Activated CD8-positive, alpha-beta memory T cell treated with anti-CD3 and anti-CD28 coated beads for 4 hours (primary cell): Measurements from ENCODE around the gene ENTHD1.
"Not testable (repeated sequence)": the region's sequence is repeated elsewhere in the genome, so short reads cannot be mapped to it uniquely, and the experiment has no call there.

Source experiments
- DNase-seq, 2 donors: peaks; one replicate each; pipeline ENCODE4 v3.0.0-alpha.2; 2020; ENCODE audit warnings: low read depth in 2 of 2

Gene ENTHD1

DNA sequence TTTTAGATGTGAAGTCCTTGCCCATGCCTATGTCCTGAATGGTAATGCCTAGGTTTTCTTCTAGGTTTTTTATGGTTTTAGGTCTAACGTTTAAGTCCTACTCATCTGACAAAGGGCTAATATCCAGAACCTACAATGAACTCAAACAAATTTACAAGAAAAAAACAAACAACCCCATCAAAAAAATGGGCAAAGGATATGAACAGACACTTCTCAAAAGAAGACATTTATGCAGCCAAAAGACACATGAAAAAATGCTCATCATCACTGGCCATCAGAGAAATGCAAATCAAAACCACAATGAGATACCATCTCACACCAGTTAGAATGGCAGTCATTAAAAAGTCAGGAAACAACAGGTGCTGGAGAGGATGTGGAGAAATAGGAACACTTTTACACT is 47.0 kb downstream of the ENTHD1 start:
- DNase-seq: not testable (repeated sequence)

DNA sequence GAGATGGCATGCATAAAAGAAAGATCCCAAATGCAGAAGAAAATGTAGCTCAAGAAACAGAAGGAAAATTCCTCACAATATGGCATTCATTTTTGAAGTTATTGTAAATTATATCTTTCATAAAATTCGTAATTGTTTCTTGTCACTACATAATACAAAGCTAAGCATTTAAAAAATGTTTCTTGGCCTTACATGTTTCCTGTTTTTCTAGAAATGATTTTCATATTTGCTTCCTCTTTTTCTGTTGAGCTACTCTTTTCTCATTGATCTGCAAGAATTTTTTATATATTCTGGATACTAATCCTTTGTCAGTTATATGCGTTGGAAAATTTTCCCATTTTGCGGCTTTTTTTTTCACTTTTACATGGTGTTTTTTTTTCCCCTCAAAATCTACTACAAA is 48.0 kb downstream of the ENTHD1 start:
- DNase-seq: no peak

DNA sequence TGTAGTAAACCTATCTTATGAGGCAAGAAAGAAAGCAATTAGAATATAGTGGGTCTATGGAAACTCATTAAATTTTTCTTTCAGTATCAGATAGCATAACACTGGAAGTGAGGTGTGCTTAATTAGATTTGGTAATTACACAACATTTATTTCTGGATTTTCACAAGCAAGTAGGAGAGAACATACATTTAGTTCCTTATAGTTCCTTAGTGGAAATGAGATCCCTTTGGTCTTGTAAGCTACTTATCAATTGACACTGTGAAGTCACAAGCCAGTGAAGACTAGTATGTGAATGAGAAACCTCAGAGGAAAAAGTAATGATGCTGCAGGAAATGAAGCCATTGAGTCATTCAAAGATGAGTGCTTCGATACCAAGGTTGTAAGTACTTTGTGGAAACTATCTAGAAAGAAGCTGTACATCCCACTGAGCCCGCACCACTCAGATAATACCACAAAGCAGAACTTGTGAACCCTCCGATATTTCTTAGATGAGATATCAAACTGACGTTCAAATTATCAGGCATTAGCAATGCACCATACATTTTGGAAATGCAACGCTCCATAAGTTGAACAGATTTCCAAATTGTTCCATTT is 53.5 kb downstream of the ENTHD1 start:
- DNase-seq: peak in 1 of 2 donors; percentile 18

DNA sequence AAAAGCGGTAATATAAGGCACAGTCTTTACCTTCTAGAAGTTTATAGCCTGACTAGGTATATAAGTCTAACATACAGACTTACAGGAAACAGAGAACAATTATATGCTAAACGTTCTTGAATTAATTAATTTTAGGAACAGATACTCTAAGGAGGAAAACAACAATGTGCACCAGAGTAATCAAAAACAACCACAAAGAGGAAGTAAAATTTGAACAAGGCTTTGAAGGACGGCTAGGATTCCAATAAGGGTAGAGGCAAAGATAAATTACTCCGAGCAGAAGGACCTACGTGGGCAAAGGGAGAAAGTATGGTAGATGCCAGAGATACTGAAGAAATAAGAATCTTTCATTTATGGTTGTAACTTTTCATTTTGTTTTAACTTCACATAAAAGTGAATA is 54.4 kb downstream of the ENTHD1 start:
- DNase-seq: no peak

DNA sequence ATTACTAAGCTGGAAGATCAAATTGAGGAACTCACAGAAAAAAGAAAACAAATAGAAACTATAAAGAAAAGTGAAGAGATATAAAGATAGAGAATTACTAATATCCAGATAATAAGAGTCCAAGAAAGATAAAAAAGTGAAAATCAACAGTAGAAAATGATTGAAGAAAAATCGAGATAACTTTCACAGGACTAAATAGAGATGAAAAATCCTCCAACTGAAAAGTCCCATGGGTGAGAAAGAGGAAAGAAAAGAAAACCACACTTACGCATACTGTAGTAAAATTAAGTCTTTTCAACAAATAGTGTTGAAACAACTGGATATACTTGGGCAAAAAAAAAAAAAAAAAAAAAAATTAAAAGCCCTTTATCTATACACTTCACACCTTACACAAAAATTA is 60.0 kb downstream of the ENTHD1 start:
- no peak for DNase-seq

DNA sequence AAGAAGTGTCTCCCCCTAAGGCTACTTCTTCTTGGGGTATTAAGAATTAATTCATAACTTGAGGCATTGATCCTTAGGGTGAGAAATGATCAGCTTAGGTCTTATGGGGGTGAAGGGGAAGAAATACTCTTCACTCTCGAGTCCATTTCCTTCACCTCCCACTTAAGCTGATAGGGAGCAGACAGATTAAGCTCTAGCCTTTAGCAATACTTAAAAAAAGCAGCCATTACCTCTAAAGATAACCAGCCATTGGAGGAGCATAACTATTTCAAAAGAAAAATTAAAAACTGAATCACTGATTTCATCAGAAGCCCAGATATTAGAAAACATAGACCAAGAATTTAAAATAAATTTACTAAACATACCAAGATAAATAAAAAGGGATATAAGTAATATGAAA is 60.5 kb downstream of the ENTHD1 start:
- DNase-seq: no peak

DNA sequence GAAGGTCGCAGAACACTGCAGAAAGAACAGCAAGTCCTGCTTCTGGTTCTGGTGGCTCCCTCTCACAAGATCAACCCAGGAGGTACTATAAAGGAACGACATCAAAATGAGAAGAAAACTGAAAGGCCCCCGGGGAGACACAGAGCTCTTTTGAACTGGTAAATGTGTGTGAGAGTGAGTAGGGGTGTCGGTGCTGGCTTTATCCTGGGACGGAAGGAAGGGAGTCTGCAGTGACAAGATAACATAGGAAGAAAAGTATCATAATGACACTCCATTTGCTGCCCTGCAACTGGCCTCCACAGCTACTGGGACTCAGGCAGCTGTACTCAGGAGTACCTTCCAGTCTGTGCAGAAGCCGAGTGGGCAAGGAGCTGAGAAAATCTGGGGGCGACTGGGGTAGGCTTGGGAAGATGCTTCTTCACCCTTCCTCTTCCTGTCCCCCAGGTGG is 60.9 kb downstream of the ENTHD1 start:
- no peak for DNase-seq

DNA sequence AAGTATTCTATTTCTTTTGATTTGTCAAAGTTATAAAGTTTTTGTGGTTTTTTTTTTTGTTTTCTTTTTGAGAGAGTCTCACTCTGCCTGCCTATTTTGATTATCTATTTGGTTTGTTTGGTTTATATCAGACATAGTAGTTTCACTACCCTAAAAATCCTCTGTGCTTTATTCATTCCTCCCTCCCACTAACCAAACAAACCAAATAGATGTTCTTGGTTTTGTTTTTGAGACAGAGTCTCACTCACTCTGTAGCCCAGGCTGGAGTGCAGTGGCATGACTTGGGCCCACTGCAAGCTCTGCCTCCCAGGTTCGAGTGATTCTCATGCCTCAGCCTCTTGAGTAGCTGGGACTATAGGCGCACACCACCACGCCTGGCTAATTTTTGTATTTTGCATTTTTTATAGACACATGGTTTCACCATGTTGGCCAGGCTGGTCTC is 67.9 kb downstream of the ENTHD1 start:
- no peak for DNase-seq

DNA sequence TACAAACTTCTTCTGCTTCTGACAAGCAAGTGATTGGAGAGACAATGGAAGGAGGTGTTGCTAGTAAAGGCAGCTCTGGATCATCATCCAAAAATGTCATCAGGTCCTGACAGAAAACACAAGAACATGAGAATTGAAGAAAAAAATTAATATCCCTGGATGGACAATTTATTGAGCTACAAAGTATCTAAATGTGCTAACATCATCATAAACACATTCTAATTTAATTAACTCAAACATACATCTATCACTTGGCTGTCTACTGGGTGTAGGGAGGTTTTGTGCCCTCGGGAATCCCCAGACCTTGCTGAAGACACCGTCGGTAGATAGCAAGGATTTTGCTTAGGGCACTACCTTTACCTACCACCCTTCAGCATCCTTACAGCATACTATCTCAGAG is 72.6 kb downstream of the ENTHD1 start:
- DNase-seq: no peak

DNA sequence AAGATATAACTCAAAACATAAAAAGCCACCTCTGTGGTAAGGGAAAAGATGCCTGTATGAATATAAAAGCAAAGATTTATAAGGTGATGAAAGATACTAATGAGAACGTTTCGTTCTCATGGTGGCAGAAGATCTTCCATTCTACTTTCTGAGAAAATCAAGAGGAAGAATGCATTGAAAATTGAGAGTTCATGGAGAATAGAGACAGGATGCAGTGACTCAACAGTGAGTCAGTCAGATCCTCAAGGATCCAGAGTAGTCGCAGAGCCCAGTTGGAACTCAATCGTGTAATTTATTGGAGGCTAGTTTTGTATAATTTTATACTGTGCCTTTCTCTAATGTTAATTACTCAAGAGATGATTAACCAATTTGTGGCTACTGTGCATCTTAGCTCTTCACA is 73.3 kb downstream of the ENTHD1 start:
- DNase-seq: no peak

DNA sequence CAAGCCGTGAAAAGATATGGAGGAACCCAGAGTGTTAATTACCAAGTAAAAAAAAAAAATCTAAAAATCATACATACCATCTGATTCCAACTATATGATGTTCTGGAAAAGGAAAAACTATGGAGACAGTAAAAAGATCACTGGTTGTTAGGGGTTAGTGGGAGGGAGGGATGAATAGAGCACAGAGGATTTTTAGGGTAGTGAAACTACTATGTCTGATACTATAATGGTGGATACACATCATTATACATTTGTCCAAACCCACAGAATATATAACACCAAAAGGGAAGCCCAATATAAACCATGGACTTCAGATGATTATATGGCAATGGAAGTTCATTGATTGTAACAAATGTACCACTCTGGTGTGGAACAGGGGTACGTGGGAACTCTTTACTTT is 74.1 kb downstream of the ENTHD1 start:
- DNase-seq: no peak

DNA sequence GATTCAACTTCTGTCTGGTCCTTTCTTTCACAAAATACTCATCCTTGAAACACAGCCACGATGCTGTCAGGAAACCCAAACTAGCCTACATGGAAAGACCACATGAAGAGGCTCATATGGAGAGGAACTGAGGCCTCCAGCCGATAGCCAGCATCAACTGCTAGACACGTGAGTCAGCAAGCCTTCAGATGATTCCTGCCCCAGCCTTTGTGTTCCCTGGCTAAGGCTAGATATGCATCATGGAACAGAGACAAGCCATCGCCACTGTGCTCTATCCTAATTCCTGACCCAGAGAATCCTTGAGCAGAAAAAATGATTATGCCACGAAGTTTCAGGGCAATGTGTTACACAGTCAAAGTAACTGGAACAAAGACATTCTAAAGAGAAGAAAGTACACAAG is 75.5 kb downstream of the ENTHD1 start:
- DNase-seq: no peak

DNA sequence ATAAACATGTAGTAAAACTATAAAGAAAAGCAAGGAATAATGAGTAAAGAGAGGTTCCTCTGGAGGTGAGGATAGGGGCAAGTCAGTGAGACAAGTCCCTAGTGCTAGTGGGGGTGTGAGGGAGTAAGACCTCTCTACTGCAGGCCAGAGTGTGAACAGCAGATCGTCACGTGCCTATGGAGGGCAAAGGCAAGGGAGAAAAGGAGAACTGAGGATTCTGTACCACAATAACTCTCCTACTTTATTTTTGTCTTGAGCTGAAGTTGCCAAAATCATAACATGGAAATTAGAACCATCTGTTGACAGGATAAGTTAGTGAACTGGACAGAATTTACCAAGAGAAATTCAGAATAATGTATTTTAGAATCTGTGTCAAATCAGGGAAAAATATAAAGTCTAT is 77.6 kb downstream of the ENTHD1 start:
- DNase-seq: no peak

DNA sequence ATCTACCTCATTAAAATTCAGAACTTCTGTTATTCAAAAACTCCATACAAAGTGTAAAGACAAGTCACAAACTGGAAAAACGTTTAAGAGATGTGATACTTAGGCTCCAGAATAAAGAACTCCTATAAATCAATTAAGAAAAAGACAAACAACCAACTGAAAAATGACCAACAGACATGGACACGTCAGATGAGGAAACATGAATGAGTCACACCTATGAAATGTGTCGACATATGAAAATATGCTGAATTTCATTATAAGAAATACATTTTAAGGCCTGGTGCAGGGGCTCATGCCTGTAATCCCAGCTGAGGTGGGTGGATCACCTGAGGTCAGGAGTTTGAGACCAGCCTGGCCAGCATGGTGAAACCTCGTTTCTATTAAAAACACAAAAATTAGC is 78.7 kb downstream of the ENTHD1 start:
- DNase-seq: no peak

DNA sequence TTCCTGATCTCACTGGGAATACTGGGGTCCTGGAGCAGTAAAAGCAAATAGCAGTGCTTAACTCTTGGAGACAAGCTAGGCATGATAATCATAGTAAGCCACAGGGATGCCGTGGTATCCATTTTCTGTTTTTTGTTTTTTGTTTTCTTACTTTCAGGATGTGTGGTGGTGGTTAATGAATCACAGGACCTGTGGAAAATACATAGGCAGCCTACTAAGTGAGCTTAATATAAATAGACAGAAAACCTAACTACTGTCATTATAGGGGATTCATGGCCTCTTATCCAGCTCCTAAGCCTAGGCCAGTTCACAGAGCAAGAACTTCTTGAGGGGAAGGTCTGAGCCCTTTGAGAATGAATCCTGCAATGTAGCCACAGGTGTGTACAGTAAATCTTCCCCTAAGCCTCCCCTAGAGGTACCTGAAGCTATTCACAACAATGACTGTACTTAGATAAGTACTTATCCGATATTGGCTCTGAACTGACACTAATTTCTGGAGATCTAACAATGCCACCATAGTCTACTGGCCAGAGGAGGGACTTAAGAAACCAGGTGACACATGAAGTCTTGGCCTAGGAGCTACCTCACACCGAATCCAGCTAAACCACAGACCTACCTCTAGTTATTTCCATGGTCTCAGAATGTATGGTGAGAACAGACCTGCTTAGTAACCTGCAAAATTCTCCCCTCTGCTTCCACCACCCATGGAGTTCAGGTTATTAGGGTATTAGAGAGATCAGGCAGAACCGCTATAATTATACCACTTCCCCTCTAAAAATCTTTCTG is 83.6 kb downstream of the ENTHD1 start:
- no peak for DNase-seq

DNA sequence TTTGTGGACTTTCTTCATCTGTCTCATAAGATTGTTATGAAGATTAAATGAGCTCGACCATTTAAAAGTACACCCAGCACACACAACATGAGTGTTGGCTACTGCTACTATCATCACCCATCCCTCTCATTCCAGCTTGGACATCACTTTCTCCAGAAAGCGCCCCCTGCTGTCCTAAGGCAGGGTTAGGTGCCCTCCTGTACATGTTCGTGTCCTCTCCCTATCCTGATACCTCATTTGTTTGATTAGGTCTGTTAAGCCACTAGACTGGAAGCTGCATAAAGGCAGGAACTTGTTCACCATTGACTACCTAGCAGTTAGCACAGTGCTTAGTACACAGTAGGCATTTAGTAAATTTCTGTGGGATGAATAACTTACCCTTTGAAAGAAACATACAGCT is 85.5 kb downstream of the ENTHD1 start:
- no peak for DNase-seq

DNA sequence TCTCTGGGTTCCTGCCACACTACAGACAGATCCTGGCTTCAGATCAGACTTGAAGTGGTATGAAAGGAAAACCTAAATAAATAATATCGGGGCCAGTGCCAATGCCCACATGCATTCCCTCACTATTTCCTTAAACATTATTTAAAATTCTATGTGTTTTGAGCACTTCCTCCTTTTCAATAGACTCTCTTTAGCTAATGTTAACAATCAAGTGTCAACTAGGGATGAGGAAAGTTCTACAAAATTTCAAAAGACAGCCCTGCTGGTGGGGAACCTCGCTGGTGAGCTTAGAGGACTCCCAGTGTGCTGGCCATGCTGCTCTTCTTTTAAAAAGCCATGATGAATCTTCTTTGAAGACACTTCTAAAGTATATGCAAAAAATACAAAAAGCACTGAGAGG is 87.5 kb downstream of the ENTHD1 start:
- DNase-seq: no peak

DNA sequence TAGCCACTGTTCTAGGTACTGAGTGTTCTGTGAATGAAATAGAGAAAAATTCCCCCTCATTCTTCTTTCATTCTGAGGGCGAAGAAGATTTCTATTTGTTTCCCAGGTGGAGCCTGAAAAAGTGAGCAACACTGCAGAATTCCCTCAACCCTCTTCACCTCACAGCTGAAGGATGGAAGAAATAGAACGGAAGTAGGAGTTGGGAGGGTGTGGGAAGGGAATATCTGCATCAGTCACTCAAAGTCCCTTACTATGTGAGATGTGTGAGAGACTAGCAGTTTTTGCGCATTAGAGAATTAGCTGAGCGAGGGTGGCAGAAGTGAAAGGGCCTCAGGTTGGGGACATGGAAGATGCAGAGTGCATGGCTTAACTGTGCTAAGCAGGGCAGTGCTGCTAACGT is 88.4 kb downstream of the ENTHD1 start:
- DNase-seq: no peak

DNA sequence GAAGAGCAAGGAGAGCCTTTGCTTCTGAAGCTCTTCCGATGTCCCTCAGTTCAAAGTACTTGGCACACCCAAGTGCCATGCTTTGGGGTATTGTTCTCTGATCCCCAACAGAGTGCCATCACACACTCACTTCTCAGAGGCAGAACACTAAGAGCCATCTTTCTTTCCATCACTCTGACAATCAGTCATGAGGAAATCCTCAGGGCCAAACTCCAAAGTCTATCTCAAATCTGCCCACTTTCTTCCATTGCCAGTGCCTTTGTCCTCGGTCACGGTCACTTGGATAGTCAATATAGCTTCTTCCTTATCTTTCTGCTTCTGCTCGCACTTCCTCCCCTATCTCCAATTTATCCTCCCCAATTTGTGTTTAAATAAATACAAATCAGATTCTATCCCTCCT is 90.9 kb downstream of the ENTHD1 start:
- DNase-seq: no peak

DNA sequence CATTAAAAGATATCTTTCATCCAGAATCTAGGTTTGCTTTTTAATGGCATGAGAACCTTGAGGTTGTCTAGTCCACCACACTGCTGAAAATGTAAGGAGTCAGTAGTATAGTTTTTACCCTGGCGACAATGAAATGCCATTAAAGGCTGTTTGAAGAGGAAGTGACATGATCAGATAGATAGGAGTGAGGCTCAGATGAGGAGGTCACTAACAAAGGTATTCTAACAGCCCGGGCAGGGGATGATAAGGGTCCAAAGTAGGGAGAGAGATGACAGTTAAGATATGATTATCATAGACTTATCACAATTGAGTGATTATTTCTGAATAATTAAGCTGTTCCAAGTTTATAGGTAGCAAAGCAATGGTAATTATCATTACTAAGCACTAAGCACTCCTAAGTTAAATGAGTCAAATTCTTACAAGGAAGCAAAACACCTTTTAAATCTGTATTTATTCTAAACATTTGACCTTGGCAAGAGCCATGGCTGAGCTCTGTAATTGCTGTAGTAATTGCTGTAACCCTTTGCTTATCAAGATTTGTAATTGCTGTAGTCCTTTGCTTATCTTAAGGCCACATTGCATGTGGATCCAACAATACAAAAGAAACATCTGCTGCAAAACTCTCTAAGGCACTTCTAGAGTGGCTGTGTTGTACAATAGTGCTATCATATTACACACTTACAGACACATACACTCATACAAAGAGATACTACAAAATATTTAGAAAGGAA is 92.6 kb downstream of the ENTHD1 start:
- no peak for DNase-seq

DNA sequence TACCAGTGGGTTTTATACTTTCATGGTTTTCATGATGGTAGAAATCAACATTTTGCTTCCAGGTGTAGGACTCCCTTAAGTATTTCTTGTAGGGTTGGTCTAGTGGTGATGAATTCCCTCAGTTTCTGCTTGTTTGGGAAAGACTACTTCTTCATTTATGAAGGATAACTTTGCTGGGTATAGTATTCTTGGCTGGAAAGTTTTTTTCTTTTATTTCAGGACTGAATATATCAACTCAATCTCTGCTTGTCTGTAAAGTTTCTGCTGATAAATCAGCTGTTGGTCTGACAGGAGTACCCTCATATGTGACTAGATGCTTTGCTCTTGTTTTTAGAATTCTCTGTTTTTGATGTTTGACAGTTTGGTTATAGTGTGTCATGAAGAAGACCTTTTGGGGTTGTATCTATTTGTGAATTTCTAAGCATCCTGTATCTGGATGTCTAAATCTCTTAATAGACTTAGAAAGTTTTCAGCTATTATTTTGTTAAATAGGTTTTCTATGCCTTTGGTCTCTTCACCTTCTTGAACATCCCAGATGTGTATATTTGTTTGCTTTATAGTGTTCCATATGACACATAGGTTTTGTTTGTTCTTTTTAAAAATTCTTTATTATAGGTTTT is 95.9 kb downstream of the ENTHD1 start:
- DNase-seq: no peak

DNA sequence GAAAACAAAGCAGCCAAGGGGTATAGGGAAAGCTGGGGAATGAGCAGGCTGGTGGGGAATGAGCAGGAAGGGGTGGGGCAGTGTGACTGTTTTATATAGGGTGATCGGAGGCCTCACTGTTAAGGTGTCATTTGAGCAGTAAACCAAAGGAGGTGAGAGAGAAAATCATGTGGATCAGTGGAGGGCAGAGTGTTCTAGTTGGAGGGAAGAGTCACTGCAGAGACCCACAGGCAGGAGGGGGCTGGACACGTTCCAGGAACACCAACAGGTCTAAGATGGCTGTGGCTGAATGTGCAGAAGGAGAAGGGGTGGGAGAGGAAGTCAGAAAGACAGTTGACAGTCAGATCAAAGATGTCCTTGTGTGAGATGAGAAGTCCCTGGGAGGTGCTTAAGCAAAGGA is 103.8 kb downstream of the ENTHD1 start:
- DNase-seq: no peak

DNA sequence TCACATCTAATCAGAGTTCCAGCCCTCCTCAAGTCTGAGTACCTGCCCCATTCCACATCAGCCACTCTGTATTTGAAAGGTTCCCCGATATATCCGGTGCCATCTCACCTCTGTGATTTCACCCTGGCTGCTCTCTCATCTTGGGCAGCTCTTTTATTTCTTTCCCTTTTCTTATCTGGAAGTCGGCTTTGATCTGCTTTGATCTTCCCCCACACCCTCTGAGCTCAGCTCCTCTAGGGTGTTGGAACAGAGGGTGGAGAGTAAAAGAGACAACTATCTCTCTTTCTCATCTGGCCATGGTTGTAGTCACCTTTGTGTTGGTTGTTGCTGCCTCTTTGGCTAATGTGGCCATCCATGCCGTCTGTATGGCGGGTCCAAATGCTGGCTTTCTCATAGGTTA is 108.3 kb downstream of the ENTHD1 start:
- DNase-seq: no peak
